Germinal center (tissue), 1 donor: ENCODE results near the gene FAM240B.

Experiments
- DNase-seq: peaks from one replicate; pipeline ENCODE4 v3.0.0; 2012; ENCODE audit warnings: mixed read lengths, low spot score

The FAM240B gene

GRCh38 chr9:38699337-38699736 lies 20.6 kb downstream of the FAM240B start:
- no peak for DNase-seq

- no peak for DNase-seq
Measured at GRCh38 chr9:38697776-38698300, 22.1 kb downstream of the FAM240B start.

GRCh38 chr9:38696999-38697398 lies 22.9 kb downstream of the FAM240B start:
- no peak for DNase-seq

GRCh38 chr9:38694676-38695075 lies 25.3 kb downstream of the FAM240B start:
- DNase-seq = no peak

- no peak for DNase-seq
Measured at GRCh38 chr9:38692707-38693106, 27.2 kb downstream of the FAM240B start.

- DNase-seq = no peak
Measured at GRCh38 chr9:38690574-38690973, 29.4 kb downstream of the FAM240B start.

- DNase-seq = no peak
Measured at GRCh38 chr9:38689678-38690077, 30.3 kb downstream of the FAM240B start.

- no peak for DNase-seq
Measured at GRCh38 chr9:38687992-38688391, 31.9 kb downstream of the FAM240B start.

GRCh38 chr9:38687389-38687842 lies 32.5 kb downstream of the FAM240B start:
- DNase-seq = peak; percentile 11

GRCh38 chr9:38686933-38687332 lies 33.0 kb downstream of the FAM240B start:
- DNase-seq = no peak

GRCh38 chr9:38685535-38685934 lies 34.4 kb downstream of the FAM240B start:
- no peak for DNase-seq

GRCh38 chr9:38683336-38683735 lies 36.6 kb downstream of the FAM240B start:
- DNase-seq = no peak

- no peak for DNase-seq
Measured at GRCh38 chr9:38682713-38683112, 37.2 kb downstream of the FAM240B start.

- no peak for DNase-seq
Measured at GRCh38 chr9:38681747-38682227, 38.1 kb downstream of the FAM240B start.

GRCh38 chr9:38680837-38681445 lies 39.0 kb downstream of the FAM240B start:
- no peak for DNase-seq

- DNase-seq = no peak
Measured at GRCh38 chr9:38677660-38678303, 42.2 kb downstream of the FAM240B start.

- DNase-seq = no peak
Measured at GRCh38 chr9:38675831-38676230, 44.1 kb downstream of the FAM240B start.

- DNase-seq = no peak
Measured at GRCh38 chr9:38675211-38675610, 44.7 kb downstream of the FAM240B start.

- DNase-seq = no peak
Measured at GRCh38 chr9:38673399-38674193, 46.3 kb downstream of the FAM240B start.

- no peak for DNase-seq
Measured at GRCh38 chr9:38671748-38672147, 48.2 kb downstream of the FAM240B start.

- no peak for DNase-seq
Measured at GRCh38 chr9:38671372-38671731, 48.6 kb downstream of the FAM240B start.

- no peak for DNase-seq
Measured at GRCh38 chr9:38670542-38671371, 49.2 kb downstream of the FAM240B start.
